Retinal pigment epithelial cell (primary cell): ENCODE measurements around the gene ADORA3.

Source experiments
- DNase-seq: peaks from one replicate; pipeline ENCODE4 v3.0.0-alpha.2; 2010; ENCODE audit warnings: low read depth
- H3K4me3 ChIP-seq: 2 replicates; pipeline ENCODE4 v1.5.1; 2011; ENCODE audit warnings: mild to moderate bottlenecking, low read length, control low read depth, moderate library complexity
- TF ChIP-seq, protein P1 (sequence below): conservative IDR thresholded peaks from 2 replicates; pipeline ENCODE4 v1.5.1; 2011; ENCODE audit warnings: low read depth, low read length, control low read depth, inconsistent platforms

ADORA3 gene

GRCh38 chr1:111468717-111469100 is 34.7 kb downstream of the ADORA3 start:
- TF ChIP-seq, protein P1, sequence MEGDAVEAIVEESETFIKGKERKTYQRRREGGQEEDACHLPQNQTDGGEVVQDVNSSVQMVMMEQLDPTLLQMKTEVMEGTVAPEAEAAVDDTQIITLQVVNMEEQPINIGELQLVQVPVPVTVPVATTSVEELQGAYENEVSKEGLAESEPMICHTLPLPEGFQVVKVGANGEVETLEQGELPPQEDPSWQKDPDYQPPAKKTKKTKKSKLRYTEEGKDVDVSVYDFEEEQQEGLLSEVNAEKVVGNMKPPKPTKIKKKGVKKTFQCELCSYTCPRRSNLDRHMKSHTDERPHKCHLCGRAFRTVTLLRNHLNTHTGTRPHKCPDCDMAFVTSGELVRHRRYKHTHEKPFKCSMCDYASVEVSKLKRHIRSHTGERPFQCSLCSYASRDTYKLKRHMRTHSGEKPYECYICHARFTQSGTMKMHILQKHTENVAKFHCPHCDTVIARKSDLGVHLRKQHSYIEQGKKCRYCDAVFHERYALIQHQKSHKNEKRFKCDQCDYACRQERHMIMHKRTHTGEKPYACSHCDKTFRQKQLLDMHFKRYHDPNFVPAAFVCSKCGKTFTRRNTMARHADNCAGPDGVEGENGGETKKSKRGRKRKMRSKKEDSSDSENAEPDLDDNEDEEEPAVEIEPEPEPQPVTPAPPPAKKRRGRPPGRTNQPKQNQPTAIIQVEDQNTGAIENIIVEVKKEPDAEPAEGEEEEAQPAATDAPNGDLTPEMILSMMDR: no peak
- H3K4me3 ChIP-seq: no peak overlapping the region
- DNase-seq: no peak

GRCh38 chr1:111467865-111468716 is 35.3 kb downstream of the ADORA3 start:
- no peak overlapping the region for H3K4me3 ChIP-seq
- no peak for DNase-seq
- TF ChIP-seq, protein P1: no peak

DNA sequence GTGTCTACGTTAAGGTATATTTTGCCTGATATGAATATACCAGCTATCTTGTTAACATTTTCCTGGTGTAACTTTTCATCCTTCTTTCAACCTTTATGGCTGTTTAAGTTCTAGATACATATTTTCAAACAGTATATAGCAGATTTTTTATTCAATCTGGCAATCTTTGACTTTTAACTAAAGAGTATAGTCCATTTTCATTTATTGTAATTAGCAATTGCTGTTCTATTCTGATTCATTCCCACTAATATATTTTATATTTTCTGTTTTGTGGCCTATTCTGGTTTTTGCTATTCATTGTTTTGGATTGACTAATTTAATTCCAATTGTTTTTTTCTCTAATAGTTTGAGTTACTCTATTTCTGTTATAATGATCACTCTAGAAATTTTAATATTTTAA is 37.0 kb downstream of the ADORA3 start:
- no peak for DNase-seq
- TF ChIP-seq, protein P1: no peak
- H3K4me3 ChIP-seq: no peak overlapping the region

- no peak overlapping the region for H3K4me3 ChIP-seq
- TF ChIP-seq, protein P1: no peak
- no peak for DNase-seq
Measured at GRCh38 chr1:111465754-111466153, 37.7 kb downstream of the ADORA3 start.

DNA sequence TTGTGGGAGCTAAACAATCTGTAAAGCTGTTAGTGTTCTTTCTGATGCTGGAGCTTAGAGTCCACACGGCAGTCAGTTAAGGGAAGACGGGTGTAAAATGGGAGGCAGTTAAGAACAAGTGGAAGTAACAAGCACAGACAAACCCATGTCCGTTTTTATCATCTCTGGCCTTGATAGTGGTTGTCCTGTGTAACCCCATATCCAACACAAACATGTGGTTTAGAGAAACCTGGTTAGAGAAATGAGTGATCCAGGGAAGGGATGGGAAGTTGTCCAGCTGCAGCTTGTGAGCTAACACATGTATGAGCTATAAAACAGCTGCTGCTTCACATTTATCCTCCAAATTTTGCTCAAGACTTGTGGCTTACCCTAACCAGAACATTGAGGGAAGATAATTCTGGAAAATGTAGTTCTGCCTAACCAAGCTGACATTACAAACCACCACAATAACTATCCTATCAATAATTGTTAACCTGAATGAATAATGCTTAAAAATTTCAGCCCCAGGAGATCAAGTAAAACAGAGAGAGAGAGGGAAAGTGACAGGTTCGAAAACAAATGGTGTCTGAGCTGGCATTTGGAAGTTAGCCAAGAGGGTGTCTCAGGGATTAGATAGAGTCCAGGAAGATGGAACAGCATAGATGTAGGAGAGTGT is 40.3 kb downstream of the ADORA3 start:
- no peak for DNase-seq
- TF ChIP-seq, protein P1: no peak
- no peak overlapping the region for H3K4me3 ChIP-seq

DNA sequence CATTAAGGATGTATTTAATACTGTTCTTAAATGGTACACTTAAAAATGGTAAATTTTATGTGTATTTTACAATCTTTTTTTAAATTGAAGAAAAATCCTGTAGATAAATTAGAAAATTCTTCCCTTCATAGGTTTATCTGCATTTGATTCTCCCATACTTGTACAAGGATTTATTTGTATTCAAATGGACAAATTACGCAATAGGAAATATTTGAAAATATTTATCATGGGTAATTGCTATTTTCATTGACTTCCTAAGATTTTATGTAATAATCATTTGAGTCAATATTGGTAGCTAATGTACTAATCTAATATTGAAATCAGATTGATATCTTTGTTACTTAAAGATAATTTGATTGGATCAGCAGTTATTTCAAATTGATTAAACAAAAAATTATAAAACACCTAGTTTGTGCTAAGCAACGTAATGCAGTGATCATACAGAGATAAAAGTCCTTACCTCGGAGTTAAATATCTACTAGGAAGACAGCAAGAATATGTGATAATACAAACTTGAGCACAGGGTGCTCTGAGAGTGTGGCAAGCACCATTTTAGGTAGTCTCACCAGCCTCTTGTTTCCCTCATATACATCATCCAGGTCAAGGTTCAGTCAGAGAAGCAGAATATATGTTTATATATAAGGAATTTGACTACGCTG is 40.9 kb downstream of the ADORA3 start:
- TF ChIP-seq, protein P1: no peak
- H3K4me3 ChIP-seq: no peak overlapping the region
- no peak for DNase-seq
